A549 (cell line): ENCODE measurements around the gene RAD51AP2.

Source experiments
- CHD4 ChIP-seq: fragments of 200-600 bp; sonication (generic); IDR thresholded peaks from 2 replicates; pipeline ENCODE4 v1.6.1; 2016; ENCODE audit warnings: antibody characterized with exemption, mild to moderate bottlenecking, borderline replicate concordance
- CTCF ChIP-seq: fragments of >200 bp; sonication (Bioruptor Twin); formaldehyde crosslinking; IDR thresholded peaks from 3 replicates; pipeline ENCODE4 v1.5.1; 2016
- EP300 ChIP-seq, 2 experiments: fragments of >200 bp; sonication (Bioruptor Twin); formaldehyde crosslinking; IDR thresholded peaks; 2 replicates in 1 of 2; 3 replicates in 1 of 2; pipeline ENCODE4 v1.6.1; 2016 to 2017
- HES2 ChIP-seq: fragments of >200 bp; sonication (Bioruptor Twin); formaldehyde crosslinking; IDR thresholded peaks from 2 replicates; pipeline ENCODE4 v1.6.1; 2016
- HEYL ChIP-seq: fragments of 250-450 bp; sonication (Bioruptor Pico); IDR thresholded peaks from 2 replicates; pipeline ENCODE4 v1.8.0; 2021; ENCODE audit warnings: mild to moderate bottlenecking, moderate library complexity
- MAFK ChIP-seq: fragments of 450-650 bp; IDR thresholded peaks from 2 replicates; pipeline ENCODE4 v1.6.1; 2014; ENCODE audit not compliant: partially characterized antibody
- MYC ChIP-seq: IDR thresholded peaks from 2 replicates; pipeline ENCODE4 v1.6.1; 2012; ENCODE audit warnings: mild to moderate bottlenecking, inconsistent platforms, low read length, improper control_type of control experiment, borderline replicate concordance
- NFE2L2 ChIP-seq: fragments of 150-350 bp; conservative IDR thresholded peaks from 2 replicates; pipeline ENCODE4 v1.6.1; 2014; ENCODE audit warnings: low read length
- POLR2A ChIP-seq: IDR thresholded peaks from 2 replicates; pipeline ENCODE4 v1.6.1; 2012; ENCODE audit warnings: mild to moderate bottlenecking, low read length
- SMC3 ChIP-seq: fragments of >200 bp; sonication (Bioruptor Twin); formaldehyde crosslinking; IDR thresholded peaks from 3 replicates; pipeline ENCODE4 v1.6.1; 2018; ENCODE audit warnings: inconsistent platforms

- no peak for TF ChIP-seq HES2
- TF ChIP-seq POLR2A, result no peak
- TF ChIP-seq MAFK, result no peak
- no peak for TF ChIP-seq HEYL (CRISPR knock-in tag)
- no peak for TF ChIP-seq SMC3
- TF ChIP-seq CTCF, result no peak
- TF ChIP-seq CHD4, result no peak
- no peak for TF ChIP-seq NFE2L2
- no peak for TF ChIP-seq EP300 (IDR thresholded peaks at IDR 0.05)
- no peak for TF ChIP-seq MYC
Measured at GRCh38 chr2:17543131-17543660, 25.0 kb upstream of the RAD51AP2 start.
